Measurements from ENCODE around the gene CD180. TPM values are rescaled to one million over a fixed set of nuclear protein-coding genes. Genes with fewer than 3 reads are reported as not detected.
"Not testable (repeated sequence)": the region's sequence is repeated elsewhere in the genome, so short reads cannot be mapped to it uniquely, and the experiment has no call there.

CD180 gene
- total RNA-seq, 1 experiment from 2014 or later: not detected

DNA sequence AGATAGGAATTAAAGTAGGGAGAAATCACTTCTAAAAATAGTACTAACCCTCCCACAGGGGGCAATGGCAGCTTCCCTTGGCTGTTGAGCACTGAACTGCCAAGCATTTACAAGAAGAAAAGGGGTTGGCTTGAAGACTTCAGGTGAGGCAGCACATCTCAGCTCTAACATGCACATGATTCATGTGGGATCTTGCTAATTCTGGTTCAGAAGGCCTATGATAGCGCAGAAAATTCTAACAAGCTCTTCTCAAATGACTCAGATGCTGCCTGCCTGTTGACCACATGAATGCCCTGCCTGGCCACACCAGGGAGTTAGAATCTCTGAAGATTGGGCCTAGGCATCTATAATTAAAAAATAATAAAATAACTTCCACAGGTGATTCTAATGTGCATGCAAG is 22.6 kb downstream of the CD180 start:
- BruUV-seq (replicated peaks): no TSS peak
- no peak for DNase-seq (ENCODE audit: low read depth, low spot score)
- intact Hi-C loops (cut with micrococcal nuclease): no loop called here
- ChIA-PET CTCF (no interaction called here), RAD21 (ENCODE audit: low non-redundant PET in 1 of 2, low total read pairs in 2 of 2, uncharacterized antibody in 2 of 2, unreplicated experiment in 2 of 2) (no interaction called here), POLR2A (no interaction called here)
- no peak overlapping the region for H3K9ac ChIP-seq (ENCODE audit: low read length)
- H2AFZ ChIP-seq (ENCODE audit: low read depth, low read length, poor library complexity, severe bottlenecking): no peak overlapping the region
- H3K9me2 ChIP-seq (ENCODE audit: insufficient read depth): no peaks in the 10 kb centered on the region
- no peaks in the 10 kb centered on the region for H3K79me2 ChIP-seq (ENCODE audit: insufficient read depth, low read length)
- no peak overlapping the region for H3K4me2 ChIP-seq (ENCODE audit: low read length)
- no peaks in the 10 kb centered on the region for H4K20me1 ChIP-seq (ENCODE audit: insufficient read depth)
- no peak for ATAC-seq
- H3K27me3 ChIP-seq (ENCODE audit: insufficient read depth, low read length): no peaks in the 10 kb centered on the region
- no peak for TF ChIP-seq EZH2 (IDR thresholded peaks at IDR 0.05)
- no peak for TF ChIP-seq TCF7L2 (IDR thresholded peaks at IDR 0.05; ENCODE audit: borderline replicate concordance, extremely low read depth, insufficient read depth, insufficient read length)
- TF ChIP-seq, protein P1, sequence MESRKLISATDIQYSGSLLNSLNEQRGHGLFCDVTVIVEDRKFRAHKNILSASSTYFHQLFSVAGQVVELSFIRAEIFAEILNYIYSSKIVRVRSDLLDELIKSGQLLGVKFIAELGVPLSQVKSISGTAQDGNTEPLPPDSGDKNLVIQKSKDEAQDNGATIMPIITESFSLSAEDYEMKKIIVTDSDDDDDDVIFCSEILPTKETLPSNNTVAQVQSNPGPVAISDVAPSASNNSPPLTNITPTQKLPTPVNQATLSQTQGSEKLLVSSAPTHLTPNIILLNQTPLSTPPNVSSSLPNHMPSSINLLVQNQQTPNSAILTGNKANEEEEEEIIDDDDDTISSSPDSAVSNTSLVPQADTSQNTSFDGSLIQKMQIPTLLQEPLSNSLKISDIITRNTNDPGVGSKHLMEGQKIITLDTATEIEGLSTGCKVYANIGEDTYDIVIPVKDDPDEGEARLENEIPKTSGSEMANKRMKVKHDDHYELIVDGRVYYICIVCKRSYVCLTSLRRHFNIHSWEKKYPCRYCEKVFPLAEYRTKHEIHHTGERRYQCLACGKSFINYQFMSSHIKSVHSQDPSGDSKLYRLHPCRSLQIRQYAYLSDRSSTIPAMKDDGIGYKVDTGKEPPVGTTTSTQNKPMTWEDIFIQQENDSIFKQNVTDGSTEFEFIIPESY (IDR thresholded peaks at IDR 0.05; ENCODE audit: extremely low read depth, insufficient replicate concordance, low read length): no peak
- no peak for TF ChIP-seq CEBPB (IDR thresholded peaks at IDR 0.05; ENCODE audit: low read depth)
- no peak for TF ChIP-seq EZH2phosphoT487 (IDR thresholded peaks at IDR 0.05; ENCODE audit: borderline replicate concordance)
- TF ChIP-seq CBX3 (IDR thresholded peaks at IDR 0.05; ENCODE audit: low read depth): no peak
- no peak for TF ChIP-seq JUND (IDR thresholded peaks at IDR 0.05)
- no peak for TF ChIP-seq POLR2AphosphoS5 (IDR thresholded peaks at IDR 0.05; ENCODE audit: low read depth, low read length)
- TF ChIP-seq YY1 (IDR thresholded peaks at IDR 0.05; ENCODE audit: extremely low read depth, insufficient replicate concordance, low read depth, low read length): no peak
- no peak for TF ChIP-seq FOSL1 (IDR thresholded peaks at IDR 0.05; ENCODE audit: low read depth)
- TF ChIP-seq RAD21 (IDR thresholded peaks at IDR 0.05; ENCODE audit: low read depth): no peak
- TF ChIP-seq, protein P2, sequence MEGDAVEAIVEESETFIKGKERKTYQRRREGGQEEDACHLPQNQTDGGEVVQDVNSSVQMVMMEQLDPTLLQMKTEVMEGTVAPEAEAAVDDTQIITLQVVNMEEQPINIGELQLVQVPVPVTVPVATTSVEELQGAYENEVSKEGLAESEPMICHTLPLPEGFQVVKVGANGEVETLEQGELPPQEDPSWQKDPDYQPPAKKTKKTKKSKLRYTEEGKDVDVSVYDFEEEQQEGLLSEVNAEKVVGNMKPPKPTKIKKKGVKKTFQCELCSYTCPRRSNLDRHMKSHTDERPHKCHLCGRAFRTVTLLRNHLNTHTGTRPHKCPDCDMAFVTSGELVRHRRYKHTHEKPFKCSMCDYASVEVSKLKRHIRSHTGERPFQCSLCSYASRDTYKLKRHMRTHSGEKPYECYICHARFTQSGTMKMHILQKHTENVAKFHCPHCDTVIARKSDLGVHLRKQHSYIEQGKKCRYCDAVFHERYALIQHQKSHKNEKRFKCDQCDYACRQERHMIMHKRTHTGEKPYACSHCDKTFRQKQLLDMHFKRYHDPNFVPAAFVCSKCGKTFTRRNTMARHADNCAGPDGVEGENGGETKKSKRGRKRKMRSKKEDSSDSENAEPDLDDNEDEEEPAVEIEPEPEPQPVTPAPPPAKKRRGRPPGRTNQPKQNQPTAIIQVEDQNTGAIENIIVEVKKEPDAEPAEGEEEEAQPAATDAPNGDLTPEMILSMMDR (IDR thresholded peaks at IDR 0.05 in 2 of 3, conservative IDR thresholded peaks at IDR 0.05 in 1 of 3; ENCODE audit: borderline replicate concordance in 1 of 3, insufficient read depth in 1 of 3, low read depth in 2 of 3, low read length in 2 of 3): no peak
- TF ChIP-seq EGR1 (IDR thresholded peaks at IDR 0.05; ENCODE audit: low read depth): no peak
- TF ChIP-seq POLR2A (IDR thresholded peaks at IDR 0.05; ENCODE audit: borderline replicate concordance, extremely low read depth, insufficient read depth, insufficient read length): no peak
- TF ChIP-seq SRF (IDR thresholded peaks at IDR 0.05; ENCODE audit: low read depth): no peak
- no peak for TF ChIP-seq SP1 (IDR thresholded peaks at IDR 0.05; ENCODE audit: low read depth)
- no peak for TF ChIP-seq ELF1 (IDR thresholded peaks at IDR 0.05; ENCODE audit: borderline replicate concordance, low read depth)
- H3K9me3 ChIP-seq (ENCODE audit: control insufficient read depth in 1 of 2, insufficient read depth in 1 of 2, low read depth in 1 of 2, low read length in 2 of 2): no peaks in the 10 kb centered on the region
- H3K4me1 ChIP-seq (ENCODE audit: control insufficient read depth in 1 of 2, insufficient read depth in 2 of 2, low read length in 2 of 2): no peaks in the 10 kb centered on the region
- H3K27ac ChIP-seq (ENCODE audit: low read depth, low read length): no peak overlapping the region
- H3K4me3 ChIP-seq (replicated peaks in 1 of 2; ENCODE audit: low read depth in 1 of 2, low read length in 2 of 2): no peak overlapping the region
- H3K36me3 ChIP-seq (ENCODE audit: control insufficient read depth in 1 of 2, insufficient read depth in 2 of 2, low read length in 2 of 2): no peaks in the 10 kb centered on the region

DNA sequence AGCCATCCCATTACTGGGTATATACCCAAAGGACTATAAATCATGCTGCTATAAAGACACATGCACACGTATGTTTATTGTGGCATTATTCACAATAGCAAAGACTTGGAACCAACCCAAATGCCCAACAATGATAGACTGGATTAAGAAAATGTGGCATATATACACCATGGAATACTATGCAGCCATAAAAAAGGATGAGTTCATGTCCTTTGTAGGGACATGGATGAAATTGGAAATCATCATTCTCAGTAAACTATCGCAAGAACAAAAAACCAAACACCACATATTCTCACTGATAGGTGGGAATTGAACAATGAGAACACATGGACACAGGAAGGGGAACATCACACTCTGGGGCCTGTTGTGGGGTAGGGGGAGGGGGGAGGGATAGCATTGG is 23.2 kb downstream of the CD180 start:
- CTCF ChIA-PET; H3K9me3 ChIP-seq (ENCODE audit: control insufficient read depth in 1 of 2, insufficient read depth in 1 of 2, low read depth in 1 of 2, low read length in 2 of 2); H3K9me2 ChIP-seq (ENCODE audit: insufficient read depth); H3K4me1 ChIP-seq (ENCODE audit: control insufficient read depth in 1 of 2, insufficient read depth in 2 of 2, low read length in 2 of 2); DNase-seq (ENCODE audit: low read depth, low spot score); RAD21 ChIA-PET (ENCODE audit: low non-redundant PET in 1 of 2, low total read pairs in 2 of 2, uncharacterized antibody in 2 of 2, unreplicated experiment in 2 of 2); H3K9ac ChIP-seq (ENCODE audit: low read length); H3K36me3 ChIP-seq (ENCODE audit: control insufficient read depth in 1 of 2, insufficient read depth in 2 of 2, low read length in 2 of 2); H3K27ac ChIP-seq (ENCODE audit: low read depth, low read length); H2AFZ ChIP-seq (ENCODE audit: low read depth, low read length, poor library complexity, severe bottlenecking); H3K4me2 ChIP-seq (ENCODE audit: low read length); POLR2A ChIA-PET; H3K27me3 ChIP-seq (ENCODE audit: insufficient read depth, low read length); H3K79me2 ChIP-seq (ENCODE audit: insufficient read depth, low read length); intact Hi-C loops (cut with micrococcal nuclease); BruUV-seq (replicated peaks); H4K20me1 ChIP-seq (ENCODE audit: insufficient read depth); ATAC-seq; H3K4me3 ChIP-seq (replicated peaks in 1 of 2; ENCODE audit: low read depth in 1 of 2, low read length in 2 of 2): not testable (repeated sequence)

Measured in HCT116 (cell line).